HG02678 (cell line): ENCODE measurements around the gene CLK3.

Experiments used
- ATAC-seq: cut with Tn5 transposase; IDR thresholded peaks from one replicate; pipeline ENCODE4 v1.9.1; 2021; ENCODE audit warnings: mild to moderate bottlenecking, moderate library complexity; ENCODE audit not compliant: unreplicated experiment

The CLK3 gene

DNA sequence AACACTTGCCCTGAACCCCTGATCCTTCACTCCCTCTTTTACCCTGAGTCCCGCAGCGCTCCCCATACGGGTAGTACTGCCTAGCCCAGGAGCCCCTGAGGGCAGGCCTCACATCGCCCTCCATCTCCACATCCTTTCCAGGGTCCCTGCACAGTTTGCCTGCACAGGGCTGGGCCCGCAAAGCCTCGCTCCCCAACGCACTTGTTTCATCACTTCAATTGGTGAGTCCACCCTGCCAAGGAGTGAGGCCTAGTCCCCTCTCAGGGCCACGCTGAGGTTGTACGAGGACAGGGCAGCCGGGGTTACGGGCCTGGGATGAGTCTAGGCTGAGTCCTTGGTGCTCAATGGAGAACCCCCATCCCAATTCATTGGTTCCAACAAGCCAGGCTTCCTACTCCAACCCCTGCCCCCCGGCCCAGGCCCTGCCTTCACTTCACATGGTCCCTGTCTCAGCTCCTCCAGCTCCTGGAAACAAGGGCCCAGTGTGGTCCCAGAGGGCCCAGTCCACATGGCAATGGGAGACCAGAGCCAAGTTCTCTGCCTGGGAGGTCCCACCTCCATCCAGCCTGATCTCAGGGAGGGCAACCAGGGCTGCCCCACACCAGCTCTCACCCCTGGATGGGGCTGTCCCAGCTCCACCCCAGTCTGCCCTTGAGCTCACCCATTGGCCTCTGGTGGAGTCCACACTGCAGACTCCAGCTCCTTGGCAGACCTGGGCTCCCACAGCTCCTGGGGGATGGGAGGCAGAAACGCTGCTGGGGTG is 12.4 kb upstream of the CLK3 start:
- no peak for ATAC-seq

DNA sequence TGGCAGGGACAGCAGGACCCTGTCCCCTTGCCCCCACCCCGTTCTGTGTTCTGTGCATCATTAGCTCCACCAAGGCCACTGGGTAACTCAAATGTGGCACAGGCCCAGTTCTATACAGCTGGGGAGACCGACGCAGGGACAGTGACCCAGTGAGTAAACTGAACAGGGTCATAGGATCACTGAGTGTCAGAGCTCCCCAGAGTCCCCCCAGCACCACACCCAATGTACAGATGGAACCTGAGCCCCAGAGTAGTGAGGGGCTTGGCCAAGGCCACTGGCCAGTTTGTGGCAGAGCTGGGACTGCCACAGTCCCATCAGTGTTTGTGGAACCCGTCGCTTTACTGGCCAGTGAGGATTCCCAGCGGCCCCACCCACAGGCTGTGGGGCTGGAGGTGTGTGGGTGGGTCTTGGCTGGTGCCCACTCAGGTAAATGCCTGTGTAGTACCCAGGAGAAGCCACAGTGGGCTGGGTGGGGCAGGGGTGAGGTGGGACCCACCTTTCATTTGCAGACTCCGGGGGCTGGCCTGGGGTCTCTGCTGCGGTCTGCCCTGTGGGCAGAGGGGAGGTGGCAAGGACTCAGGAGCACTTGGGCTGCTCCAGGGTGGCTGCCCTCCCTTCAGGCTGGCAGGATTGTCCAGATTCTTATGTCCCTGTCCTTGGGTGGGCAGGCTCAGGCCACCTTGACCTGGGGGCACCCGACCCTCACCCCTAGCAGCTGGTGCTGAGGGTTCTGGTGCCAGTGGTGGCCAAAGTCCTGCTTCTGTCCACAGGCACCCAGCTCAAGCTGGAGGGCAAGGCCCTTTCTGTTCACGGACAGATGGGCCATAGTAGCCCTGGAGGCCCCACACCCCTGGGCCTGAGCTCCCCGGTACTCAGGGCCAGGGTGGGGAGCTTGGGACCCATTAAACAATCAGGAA is 11.6 kb upstream of the CLK3 start:
- no peak for ATAC-seq

DNA sequence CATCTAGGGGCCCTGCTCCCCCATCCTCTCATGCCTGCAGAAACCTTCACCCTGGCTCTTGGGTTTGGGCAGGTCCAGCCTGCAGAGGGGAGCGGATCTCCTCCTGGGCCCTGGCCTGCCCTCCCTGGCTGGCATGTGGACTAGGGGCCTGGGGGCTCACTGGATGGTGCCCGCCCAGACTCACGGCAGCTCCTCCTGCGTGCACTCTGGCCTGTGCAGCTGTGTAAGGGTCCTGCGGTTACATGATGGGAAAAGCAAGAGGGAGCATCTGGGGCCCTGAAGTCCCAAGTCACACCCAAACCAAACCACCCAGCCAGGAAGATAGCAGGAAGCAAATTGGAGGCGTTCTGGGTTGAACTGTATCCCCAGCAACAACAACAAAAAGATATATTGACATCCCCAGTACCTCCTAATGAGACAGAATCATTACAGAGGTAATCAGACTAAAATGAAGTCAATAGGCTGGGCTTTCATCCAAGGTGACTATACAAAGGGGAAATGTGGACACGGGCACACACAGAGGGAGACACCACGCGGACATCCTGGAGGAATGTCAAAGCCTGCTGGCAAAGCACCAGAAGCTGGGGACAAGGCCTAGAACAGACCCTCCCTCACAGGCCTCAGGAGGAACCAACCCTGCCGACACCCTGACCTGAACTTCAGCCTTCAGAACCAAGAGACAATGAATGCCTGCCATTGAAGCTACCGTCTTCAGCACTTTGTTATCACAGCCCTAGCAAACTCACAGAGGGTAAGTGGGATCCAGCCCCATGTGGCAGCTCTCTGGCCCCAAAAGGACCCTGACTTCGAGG is 10.4 kb upstream of the CLK3 start:
- no peak for ATAC-seq

DNA sequence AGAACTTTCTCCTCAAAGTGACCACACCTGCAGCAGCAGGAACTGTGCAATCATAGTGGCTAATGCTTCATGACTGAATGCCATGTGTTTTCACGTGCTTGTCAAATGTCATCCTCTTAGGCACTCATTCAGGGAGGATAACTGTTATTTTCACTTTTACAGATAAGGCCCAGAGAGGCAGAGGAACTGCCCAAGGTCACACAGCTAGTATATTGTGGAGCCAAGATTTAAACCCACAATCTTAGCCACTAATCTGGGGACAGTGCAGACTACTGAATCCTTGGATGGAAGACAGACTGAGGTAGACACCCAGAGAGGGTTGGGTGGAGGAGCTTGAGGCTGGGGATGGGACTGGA is 9.9 kb upstream of the CLK3 start:
- no peak for ATAC-seq

DNA sequence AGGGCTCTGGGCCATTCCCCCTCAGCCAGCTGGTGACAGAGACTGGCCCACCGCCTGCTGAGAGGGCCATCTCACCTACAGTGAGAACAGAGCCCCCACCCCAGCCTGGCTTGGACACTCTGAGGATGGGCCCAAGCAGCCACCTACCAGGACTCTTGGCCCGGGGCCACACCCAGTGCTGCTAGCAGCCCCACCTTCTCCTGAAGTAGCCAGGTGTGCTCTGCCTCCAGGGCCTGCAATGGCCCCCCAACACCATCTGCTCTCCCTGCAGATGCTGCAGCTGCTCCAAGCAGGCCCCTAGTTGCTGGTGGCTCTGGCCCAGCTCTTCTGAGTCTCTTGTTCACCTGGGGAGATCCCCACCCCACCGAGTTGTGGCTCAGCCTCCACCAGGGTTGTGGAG is 6.8 kb upstream of the CLK3 start:
- ATAC-seq = no peak

DNA sequence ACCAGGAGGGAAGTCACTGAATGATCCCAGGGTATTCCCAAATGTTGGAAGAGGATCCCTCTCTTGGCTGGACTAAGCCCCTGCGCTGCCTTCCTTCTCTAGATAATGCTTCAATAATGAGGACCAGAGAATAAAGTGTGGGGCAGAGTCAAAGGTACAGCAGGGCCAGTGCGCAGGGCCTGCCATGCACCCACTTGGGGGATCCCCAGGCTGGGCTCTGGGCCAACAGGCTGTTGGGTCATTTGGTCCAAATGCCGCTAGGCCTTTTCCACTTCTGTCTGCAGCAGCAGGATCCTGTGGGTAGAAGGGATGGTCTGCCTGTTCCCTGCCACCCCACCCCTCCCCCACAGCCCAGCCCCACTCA is 5.7 kb upstream of the CLK3 start:
- no peak for ATAC-seq

DNA sequence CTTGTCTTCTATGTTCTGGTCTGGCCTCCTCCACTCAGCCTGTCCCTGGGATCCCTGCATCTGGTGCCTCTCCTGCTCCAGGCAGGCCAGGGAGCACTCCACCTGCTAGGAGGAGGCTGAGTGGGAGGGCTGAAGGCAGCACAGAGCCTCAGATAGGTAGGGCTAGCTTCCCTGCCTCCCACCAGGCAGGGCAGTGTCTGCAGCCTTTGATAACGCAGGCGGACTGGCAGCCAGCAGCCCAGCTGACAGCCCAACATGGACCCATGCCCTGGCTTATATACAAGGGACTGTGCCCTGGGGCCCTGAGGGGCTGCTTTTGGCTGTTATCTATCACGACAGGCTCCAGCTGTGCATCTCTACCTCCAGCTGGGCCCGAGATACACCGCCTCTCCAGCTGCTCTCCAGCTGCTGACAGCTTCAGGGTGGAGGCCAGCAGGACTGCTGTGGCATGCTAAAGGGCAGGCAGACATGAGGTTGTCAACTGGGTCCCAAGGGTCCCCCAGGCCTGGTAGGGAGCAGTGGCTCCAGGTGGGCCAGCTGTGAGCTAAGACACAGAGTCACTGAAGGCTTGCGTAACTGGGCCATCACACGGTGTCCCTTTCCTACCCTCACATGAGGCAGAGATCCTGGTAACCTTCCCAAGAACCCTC is 5.2 kb upstream of the CLK3 start:
- ATAC-seq = no peak

DNA sequence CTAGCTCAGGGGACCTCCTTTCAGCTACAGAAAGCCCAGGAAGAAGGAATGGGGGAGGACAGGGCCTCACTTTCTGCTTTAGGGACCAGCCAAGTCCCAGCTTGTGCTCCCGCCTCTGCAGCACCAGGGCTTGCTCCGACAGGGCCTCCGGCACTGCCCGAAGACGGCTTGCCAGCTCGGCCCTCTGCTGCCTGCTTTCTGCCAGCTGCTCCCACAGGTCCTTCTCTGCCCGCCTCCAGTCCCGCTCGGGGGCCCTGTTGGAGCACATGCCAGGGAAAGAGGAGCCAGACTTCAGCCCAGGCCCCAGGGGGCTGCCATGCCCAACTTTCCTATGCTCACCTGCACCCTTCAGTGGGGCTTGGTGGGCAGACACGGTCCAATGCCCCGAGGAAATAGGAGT is 4.3 kb upstream of the CLK3 start:
- no peak for ATAC-seq

DNA sequence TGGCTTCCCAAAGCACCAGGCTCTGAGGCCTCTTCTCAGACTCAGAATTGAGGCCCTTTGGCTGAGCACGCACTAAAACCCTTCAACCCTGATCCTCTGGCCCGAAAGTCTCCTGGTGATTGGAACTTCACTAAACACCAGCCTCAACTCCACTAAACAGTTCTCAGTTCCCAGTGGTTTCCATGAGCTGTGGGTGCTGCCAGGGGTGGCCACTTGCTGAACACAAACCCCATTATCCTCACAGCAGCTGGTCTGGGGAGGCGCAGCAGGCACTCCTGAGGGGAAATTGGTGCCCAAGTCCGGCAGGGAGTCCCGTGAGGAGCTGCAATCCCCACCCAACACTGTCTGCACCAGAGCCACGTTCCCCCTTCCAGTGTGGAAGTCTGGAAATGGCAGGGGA is 3.8 kb upstream of the CLK3 start:
- ATAC-seq = no peak

DNA sequence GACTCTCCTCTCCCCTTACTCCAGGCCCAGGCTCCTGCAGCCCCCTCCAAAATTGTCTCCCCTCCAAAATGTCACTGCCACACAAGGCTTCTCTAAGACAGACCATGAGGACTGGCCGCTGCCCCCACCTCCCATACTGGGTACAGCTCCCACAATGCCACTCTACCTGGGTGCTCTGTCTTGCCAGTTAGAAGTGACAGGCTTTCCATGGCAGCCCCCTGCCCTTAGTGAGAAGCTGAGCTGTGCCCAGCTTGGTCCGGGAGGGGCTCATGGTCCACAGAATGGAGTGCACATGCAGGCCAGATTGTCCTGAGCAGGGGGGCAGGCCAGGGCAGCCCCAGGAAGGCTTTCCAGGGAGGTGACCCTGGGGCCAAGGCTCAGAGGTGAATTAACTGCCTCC is 3.0 kb upstream of the CLK3 start:
- ATAC-seq = no peak

DNA sequence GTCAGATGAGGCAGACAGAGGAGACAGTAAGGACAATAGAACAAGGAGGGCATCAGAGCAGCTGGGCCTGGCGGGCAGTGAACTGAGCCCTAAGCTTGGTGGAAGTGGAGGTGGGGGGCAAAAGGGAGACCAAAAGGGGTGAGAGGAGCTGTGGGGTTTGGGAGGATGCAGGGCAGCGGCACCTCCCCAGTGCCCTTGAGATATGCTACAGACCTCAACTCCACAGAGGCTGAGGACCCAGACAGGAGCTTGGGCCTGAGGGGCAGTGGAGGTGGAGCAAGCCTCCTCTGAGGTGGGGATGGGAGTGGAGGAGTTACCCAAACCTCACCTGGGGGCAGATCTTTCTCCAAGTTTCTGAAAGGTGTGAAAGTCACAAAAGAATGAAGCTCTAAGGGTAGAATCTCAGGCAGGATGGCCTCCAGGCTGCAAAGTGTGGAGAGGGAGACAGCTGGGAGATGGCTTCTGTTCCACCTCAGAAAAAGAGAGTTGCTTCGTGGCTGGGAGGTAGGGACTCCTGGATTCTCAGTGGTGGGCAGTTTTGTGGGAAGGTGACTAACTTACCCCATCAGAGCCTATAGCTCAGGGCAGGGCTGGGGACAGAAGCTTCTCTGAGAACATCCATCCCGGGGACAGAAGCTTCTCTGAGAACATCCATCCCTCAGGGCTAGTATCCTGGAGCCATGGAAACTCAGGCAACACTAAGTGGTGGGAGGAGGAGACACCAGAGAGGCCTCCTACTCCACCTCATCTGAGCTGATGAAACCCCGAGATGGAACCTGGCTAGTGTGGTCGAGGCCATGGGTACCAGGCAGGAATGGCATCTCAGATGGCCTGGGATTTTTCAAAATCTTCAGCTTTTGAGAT is 2.3 kb upstream of the CLK3 start:
- no peak for ATAC-seq

DNA sequence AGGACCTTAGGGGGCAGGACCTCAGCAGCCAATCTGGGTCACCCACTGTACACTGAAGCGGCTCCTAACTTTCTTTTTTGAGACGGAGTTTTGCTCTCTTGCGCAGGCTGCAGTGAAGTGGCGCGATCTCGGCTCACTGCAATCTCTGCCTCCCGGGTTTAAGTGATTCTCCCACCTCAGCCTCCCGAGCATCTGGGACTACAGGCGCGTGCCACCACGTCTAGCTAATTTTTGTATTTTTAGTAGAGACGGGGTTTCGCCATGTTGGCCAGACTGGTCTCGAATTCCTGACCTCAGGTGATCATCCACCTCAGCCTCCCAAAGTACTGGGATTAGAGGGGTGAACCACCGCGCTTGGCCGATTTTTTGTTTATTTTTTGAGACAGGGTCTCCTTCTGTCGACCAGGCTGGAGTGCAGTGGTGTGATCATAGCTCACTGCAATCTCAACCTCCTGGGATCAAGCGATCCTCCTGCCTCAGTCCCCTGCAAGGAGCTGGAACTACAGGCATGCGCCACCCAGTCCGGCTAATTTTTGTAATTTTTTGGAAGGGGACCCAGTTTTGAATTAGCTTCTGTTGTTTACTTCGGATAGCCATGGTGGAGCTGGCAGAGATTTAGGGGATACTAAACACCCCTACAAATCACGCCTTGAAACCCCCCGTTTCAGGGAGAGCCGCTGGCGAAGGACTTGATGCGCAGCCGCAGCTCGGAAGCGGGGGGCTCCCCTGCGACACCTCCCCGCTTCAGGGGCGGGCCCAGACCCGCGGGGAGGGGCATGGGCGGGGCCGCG is 1.5 kb upstream of the CLK3 start:
- no peak for ATAC-seq

DNA sequence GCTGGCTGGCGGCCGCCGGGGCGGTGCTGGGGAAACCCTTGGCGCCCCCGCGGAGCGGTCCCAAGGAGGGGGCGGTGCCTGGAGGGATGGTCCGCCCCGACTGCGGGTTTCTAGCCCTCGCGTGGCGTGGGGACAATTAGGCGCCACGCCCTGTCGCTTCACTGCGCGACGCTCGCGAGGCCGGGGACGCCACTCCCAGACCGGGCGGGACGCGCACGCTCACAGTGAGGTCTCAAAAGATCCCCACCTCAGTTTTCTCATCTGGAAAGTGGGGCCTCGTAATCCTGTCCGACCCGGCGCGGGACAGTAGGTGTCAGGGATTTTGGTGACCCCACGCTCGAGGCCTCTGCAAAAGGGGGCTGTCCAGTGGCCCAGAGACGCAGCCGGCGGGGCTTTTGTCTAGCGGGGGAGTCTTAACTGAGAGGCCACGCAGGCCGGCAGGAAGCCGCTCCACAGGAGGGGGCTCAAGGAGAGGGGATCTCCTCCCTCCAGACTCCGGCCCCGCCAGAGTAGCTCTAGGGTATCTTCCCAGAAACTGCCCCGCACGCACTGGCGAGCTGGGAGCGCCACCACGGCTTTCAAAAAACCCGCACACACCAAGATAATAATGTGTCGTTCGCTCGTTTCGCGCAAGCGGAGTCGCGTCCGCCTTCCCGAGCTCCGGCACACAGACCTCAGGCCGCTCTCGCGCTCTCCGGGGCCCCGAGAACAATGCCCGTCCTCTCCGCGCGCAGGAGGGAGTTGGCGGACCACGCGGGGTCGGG is 710 bp upstream of the CLK3 start:
- peak; percentile 54 for ATAC-seq

DNA sequence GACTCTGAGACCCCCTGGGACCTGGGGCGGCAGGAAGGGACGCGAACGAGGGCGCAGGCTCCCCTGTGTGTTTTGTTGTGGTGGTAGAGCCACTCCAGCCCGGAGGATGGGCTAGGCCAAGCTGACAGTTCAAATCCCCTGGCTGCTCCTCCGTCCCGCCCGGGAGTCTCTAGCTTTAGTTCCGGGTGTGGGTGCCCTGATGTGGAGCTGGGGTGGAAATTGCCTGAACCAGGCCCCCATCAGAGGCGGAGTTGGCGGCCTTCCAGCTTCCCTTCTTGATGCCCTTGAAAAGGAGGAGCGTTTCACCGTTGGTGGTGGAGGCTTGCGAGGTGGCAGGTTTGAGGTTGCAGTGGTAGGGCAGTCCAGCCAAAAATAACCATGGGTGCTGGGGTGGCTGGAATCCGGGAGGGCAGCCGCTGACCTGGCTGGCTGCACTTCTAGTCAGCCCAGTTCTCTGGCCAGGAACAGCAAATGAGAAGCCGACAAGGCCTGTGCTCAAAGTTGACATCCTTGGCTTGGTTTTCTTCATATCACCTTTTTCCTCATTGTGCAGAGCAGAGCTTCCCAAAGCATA is 817 bp downstream of the CLK3 start:
- no peak for ATAC-seq

DNA sequence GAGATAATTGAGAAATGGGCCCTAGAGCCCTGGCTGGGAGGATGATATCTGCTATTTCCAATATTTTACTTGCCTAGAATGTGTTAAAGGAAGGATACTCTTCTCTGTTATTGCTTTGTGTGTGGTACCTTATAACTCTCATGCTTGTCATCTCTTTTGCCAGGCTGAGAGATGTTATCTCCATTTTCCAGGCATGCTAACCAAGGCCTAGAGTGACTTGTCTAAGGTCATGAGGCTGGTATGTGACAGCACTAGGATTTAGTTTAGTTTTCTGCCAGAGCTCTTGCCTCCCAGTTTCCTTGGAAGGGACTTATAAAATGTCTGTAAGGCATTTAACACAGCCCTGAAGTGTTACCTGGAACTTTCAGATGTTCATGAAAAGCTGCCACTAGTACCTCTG is 1.4 kb downstream of the CLK3 start:
- ATAC-seq = no peak

DNA sequence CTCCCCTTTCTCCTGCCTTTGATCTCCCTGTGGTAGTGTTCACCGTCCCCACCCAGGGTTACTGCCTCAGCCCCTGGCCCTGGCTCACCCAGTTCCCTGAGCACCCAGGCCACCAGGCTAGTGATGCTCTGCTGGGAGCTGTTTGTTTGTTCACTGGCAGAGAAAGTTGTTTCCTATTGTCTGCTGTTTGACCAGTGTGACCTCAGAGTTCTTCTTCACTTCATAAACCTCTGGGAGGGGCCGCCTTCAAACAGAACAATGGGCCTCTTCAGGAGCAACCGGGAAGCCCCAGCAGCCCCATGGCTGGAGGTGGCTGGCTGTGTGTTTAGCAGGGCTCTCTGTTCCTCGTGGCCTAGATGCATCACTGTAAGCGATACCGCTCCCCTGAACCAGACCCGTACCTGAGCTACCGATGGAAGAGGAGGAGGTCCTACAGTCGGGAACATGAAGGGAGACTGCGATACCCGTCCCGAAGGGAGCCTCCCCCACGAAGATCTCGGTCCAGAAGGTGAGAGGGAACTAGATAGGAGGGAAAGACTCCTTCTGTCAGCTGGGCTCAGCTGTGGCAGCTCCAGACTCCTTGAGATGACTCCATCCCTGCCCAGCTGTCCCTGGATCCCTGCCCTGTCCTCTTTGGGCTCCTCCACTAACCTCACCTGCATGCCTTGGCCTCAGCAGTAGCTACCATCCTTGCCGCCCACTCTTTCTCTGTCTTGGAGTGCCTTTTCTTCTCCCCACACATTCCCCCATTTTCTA is 3.4 kb downstream of the CLK3 start:
- ATAC-seq = no peak

DNA sequence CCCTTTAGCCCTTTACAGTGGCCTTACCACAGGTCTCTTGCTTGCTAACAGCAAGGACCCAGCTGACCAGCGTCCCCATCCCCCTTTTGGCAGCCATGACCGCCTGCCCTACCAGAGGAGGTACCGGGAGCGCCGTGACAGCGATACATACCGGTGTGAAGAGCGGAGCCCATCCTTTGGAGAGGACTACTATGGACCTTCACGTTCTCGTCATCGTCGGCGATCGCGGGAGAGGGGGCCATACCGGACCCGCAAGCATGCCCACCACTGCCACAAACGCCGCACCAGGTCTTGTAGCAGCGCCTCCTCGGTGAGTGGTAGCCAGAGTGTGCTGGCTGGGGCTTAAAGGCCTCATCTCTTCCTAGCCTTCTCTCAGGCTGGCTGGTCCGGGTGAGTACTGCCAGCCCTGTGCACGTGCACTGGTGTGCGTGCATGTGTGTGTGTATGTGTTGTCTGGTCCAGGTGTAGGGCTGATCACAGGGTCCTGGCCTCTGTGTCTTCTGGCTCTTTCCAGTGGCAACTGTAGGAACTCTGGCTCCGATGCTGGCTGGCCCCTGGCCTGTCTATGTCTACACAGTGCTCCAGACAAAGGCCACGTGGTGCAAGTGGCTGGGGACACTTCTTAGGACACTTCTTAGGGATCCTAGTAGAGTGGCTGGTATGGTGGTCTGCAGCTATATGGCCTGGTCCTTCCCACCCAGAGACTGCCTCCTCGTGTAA is 4.4 kb downstream of the CLK3 start:
- no peak for ATAC-seq
